Sigmoid colon (tissue), 7 donors: Measurements from ENCODE around the gene TSPAN5. TPM values are rescaled to one million over a fixed set of nuclear protein-coding genes. Genes with fewer than 3 reads are reported as not detected.

ENCODE experiments used
- DNase-seq: peaks from one replicate; pipeline ENCODE4 v3.0.0-alpha.2; 2019
- H3K27ac ChIP-seq, 4 donors: fragments of 200-600 bp; sonication (generic); one replicate each; pipeline ENCODE4 v1.5.1; 2016 to 2019; ENCODE audit warnings: mild to moderate bottlenecking in 1 of 4
- H3K27me3 ChIP-seq, 3 donors: fragments of 200-600 bp; sonication (generic); one replicate each; pipeline ENCODE4 v1.5.1; 2019; ENCODE audit warnings: mild to moderate bottlenecking in 1 of 3
- H3K36me3 ChIP-seq, 4 donors: fragments of 200-600 bp; sonication (generic); one replicate each; pipeline ENCODE4 v1.5.1; 2016 to 2019
- H3K4me1 ChIP-seq, 4 donors: fragments of 200-600 bp; sonication (generic); one replicate each; pipeline ENCODE4 v1.5.1; 2017 to 2019
- H3K4me3 ChIP-seq, 4 donors: fragments of 200-600 bp; sonication (generic); one replicate each; pipeline ENCODE4 v1.5.1; 2017 to 2019; ENCODE audit warnings: mild to moderate bottlenecking in 2 of 4, moderate library complexity in 1 of 4
- H3K9me3 ChIP-seq, 4 donors: fragments of 200-600 bp in 3 of 4; sonication (generic) in 3 of 4; one replicate each; pipeline versions ENCODE4 v1.5.1 to v1.6.1; 2013 to 2019
- CTCF ChIP-seq, 4 experiments: fragments of 450-650 bp in 3 of 4; fragments of 200-600 bp in 1 of 4; IDR thresholded peaks; one replicate each; pipeline ENCODE4 v1.5.1; 2016 to 2019; ENCODE audit warnings: antibody characterized with exemption in 4 of 4, mild to moderate bottlenecking in 3 of 4, moderate library complexity in 2 of 4
- EP300 ChIP-seq, 4 donors: sonication (generic); formaldehyde crosslinking; IDR thresholded peaks; one replicate each; pipeline ENCODE4 v1.6.1; 2017; ENCODE audit warnings: antibody characterized with exemption in 4 of 4
- POLR2A ChIP-seq, 2 donors: fragments of 450-650 bp; IDR thresholded peaks; one replicate each; pipeline ENCODE4 v1.6.1; 2016; ENCODE audit warnings: antibody characterized with exemption in 2 of 2, mild to moderate bottlenecking in 2 of 2, moderate library complexity in 2 of 2
- POLR2AphosphoS5 ChIP-seq, 4 donors: sonication (generic); formaldehyde crosslinking; IDR thresholded peaks; one replicate each; pipeline ENCODE4 v1.6.1; 2017; ENCODE audit warnings: antibody characterized with exemption in 4 of 4
- WGBS, 2 donors: extraction: QIAGEN DNeasy Blood & Tissue Kit; methylation state at CpG; one replicate each; pipeline ENCODE4 v1.1.7; 2013; 5-methylcytosine and 5-hydroxymethylcytosine counted together
- intact Hi-C: fragments of 100-400 bp; cut with DNase I; formaldehyde crosslinking; loops from one replicate; pipeline ENCODE4 v1.15.1; 2023
- polyA plus RNA-seq, 3 donors: library from polyadenylated mRNA; stranded (reverse); fragments of 200-250 nt; gene quantifications; one replicate each; pipeline ENCODE4 v1.2.3, GENCODE V29; 2013
- total RNA-seq, 4 donors: library from RNA; depleted of rRNA; stranded (reverse); fragments of >200 nt; gene quantifications; one replicate each; pipeline ENCODE4 v1.1.0, GENCODE V29; 2016
- donor health status: healthy with polysubstance abuse.
- donor health status: Bipolar disorder and iron deficiency.
- donor health status: healthy.

The TSPAN5 gene
- total and polyA plus RNA-seq, 7 donors = 1.2 to 18.6 (median 11.2) TPM

- peaks cover 0 to 11% (median 0%) of the 10 kb centered on the region in 4 donors for H3K36me3 ChIP-seq
- peaks cover 0 to 14% (median 12%) of the 10 kb centered on the region in 4 donors for H3K4me1 ChIP-seq
- DNase-seq = no peak
- H3K9me3 ChIP-seq = no peaks in the 10 kb centered on the region
- no peak overlapping the region for H3K4me3 ChIP-seq
- no peak overlapping the region for H3K27ac ChIP-seq
- no peak for TF ChIP-seq CTCF (IDR thresholded peaks at IDR 0.05)
- 73 to 80% methylated on average over 2 of the region's 2 CpGs for WGBS, 2 donors
- H3K27me3 ChIP-seq = no peaks in the 10 kb centered on the region
- intact Hi-C loops = loop anchor here (5.0 to 10.0 kb wide), 5 partner anchors 188 to 995 kb away; partner anchors contain the start of genes EIF4E, METAP1 and TSPAN5
Measured at GRCh38 chr4:98469771-98470170, 188.6 kb downstream of the TSPAN5 start.

GRCh38 chr4:98468709-98469108, 189.7 kb downstream of the TSPAN5 start:
- peaks cover 0 to 11% (median 0%) of the 10 kb centered on the region in 4 donors for H3K36me3 ChIP-seq
- intact Hi-C loops = loop anchor here (5.0 to 10.0 kb wide), 4 partner anchors 189 to 996 kb away; partner anchors contain the start of genes EIF4E, METAP1 and TSPAN5
- TF ChIP-seq CTCF (IDR thresholded peaks at IDR 0.05) (no peak), POLR2A (IDR thresholded peaks at IDR 0.05) (no peak), POLR2AphosphoS5 (IDR thresholded peaks at IDR 0.05) (no peak), EP300 (IDR thresholded peaks at IDR 0.05) (no peak)
- no peak overlapping the region for H3K27ac ChIP-seq
- H3K4me1 ChIP-seq = peaks cover 0 to 14% (median 12%) of the 10 kb centered on the region in 4 donors
- H3K9me3 ChIP-seq = no peaks in the 10 kb centered on the region
- no peak overlapping the region for H3K4me3 ChIP-seq
- no peaks in the 10 kb centered on the region for H3K27me3 ChIP-seq
- 54 to 70% methylated on average over 6 of the region's 6 CpGs for WGBS, 2 donors
- no peak for DNase-seq

GRCh38 chr4:98467627-98468072, 190.8 kb downstream of the TSPAN5 start:
- DNase-seq = peak; percentile 89
- WGBS, 2 donors = 1 to 3% methylated on average over 20 of the region's 20 CpGs
- peak overlapping the region in 3 of 4 donors; percentile 25 to 45 (median 42) for H3K4me3 ChIP-seq
- intact Hi-C loops = loop anchor here (1.0 to 10.0 kb wide), 5 partner anchors 80 to 997 kb away; partner anchors contain the start of genes EIF4E, METAP1 and TSPAN5
- no peaks in the 10 kb centered on the region for H3K27me3 ChIP-seq
- peaks cover 0 to 14% (median 12%) of the 10 kb centered on the region in 4 donors for H3K4me1 ChIP-seq
- H3K9me3 ChIP-seq = no peaks in the 10 kb centered on the region
- TF ChIP-seq CTCF (IDR thresholded peaks at IDR 0.05) (peak; percentile 64 to 73 (median 69)), POLR2A (IDR thresholded peaks at IDR 0.05) (no peak), POLR2AphosphoS5 (IDR thresholded peaks at IDR 0.05) (peak in 1 of 4 donors; percentile 19)
- H3K36me3 ChIP-seq = peaks cover 0 to 11% (median 0%) of the 10 kb centered on the region in 4 donors
- peak overlapping the region in 2 of 4 donors; percentile 8 to 23 for H3K27ac ChIP-seq

- no peaks in the 10 kb centered on the region for H3K27me3 ChIP-seq
- DNase-seq = no peak
- peak overlapping the region in 1 of 4 donors; percentile 45 for H3K4me3 ChIP-seq
- TF ChIP-seq CTCF (IDR thresholded peaks at IDR 0.05) (no peak), EP300 (IDR thresholded peaks at IDR 0.05) (no peak), POLR2A (IDR thresholded peaks at IDR 0.05) (no peak), POLR2AphosphoS5 (IDR thresholded peaks at IDR 0.05) (no peak)
- H3K9me3 ChIP-seq = no peaks in the 10 kb centered on the region
- H3K27ac ChIP-seq = no peak overlapping the region
- intact Hi-C loops = loop anchor here (1.0 to 10.0 kb wide), 5 partner anchors 80 to 998 kb away; partner anchors contain the start of genes EIF4E, METAP1 and TSPAN5
- H3K4me1 ChIP-seq = peaks cover 0 to 14% (median 12%) of the 10 kb centered on the region in 4 donors
- peaks cover 0 to 6% (median 0%) of the 10 kb centered on the region in 4 donors for H3K36me3 ChIP-seq
- 42 to 48% methylated on average over 8 of the region's 8 CpGs for WGBS, 2 donors
Measured at GRCh38 chr4:98466868-98467599, 191.4 kb downstream of the TSPAN5 start.
